NB4 (cell line): ENCODE data around the gene PAEP.

Experiments
- DNase-seq: peaks from one replicate; pipeline ENCODE4 v3.0.0; 2010; ENCODE audit warnings: low read depth
- H3K4me3 ChIP-seq: one replicate; pipeline ENCODE4 v1.5.1; 2011; ENCODE audit warnings: mild to moderate bottlenecking, low read depth, low read length, moderate library complexity
- MYC ChIP-seq: IDR thresholded peaks from 2 replicates; pipeline ENCODE4 v1.6.1; 2011; ENCODE audit warnings: low read depth, low read length
- POLR2A ChIP-seq: IDR thresholded peaks from 2 replicates; pipeline ENCODE4 v1.6.1; 2011; ENCODE audit warnings: mild to moderate bottlenecking; ENCODE audit not compliant: insufficient read length; ENCODE audit errors: extremely low read depth
- TF ChIP-seq, protein P1 (sequence below): IDR thresholded peaks from one replicate; pipeline ENCODE4 v1.5.1; 2012; ENCODE audit warnings: low read depth, low read length
- TF ChIP-seq, protein P2 (sequence below): IDR thresholded peaks from 2 replicates; pipeline ENCODE4 v1.6.1; 2011; ENCODE audit warnings: low read depth, low read length

Gene PAEP

DNA sequence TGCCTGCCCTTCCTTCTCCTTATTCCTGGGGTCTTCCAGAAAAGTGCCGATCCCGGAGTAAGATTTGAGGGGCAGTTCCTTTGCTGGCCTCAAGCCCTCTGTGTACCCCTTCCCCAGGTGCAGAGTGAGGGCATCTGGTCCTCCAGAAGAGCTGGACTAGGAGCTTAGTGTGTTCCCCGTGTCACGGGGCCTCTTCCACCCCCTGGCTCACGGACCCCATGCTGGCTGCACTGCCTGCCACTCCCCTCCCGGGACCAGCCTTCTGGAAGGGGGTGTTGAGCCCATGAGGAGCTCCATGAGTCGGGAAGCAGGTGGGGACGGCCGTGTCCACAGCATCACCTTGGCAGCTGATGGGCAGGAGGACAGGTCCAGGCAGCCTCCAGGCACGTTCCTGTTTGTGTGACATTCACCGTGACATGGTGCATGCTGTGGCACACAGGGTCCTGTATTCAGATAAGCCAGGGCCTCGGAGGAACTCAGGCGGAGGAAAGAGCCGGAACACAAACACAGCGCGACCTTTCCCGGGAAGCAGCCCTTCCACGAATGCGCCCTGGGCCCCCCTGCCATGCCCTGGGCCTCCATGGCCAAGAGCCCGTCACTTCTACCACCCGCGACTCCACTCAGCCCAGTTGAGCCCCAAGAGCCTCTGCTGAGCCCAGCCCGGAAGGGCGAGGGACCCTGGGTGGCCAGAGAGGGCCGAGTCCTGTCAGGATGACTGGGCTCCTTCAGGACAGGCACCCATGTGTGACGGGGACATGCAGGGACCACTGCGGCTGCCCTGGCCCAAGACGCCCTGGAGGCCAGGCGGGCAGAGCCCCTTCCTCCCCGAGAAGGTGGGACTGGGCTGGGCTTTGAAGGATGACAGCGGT, 46.2 kb upstream of the PAEP start:
- TF ChIP-seq MYC = no peak
- TF ChIP-seq POLR2A = no peak
- TF ChIP-seq, protein P1, sequence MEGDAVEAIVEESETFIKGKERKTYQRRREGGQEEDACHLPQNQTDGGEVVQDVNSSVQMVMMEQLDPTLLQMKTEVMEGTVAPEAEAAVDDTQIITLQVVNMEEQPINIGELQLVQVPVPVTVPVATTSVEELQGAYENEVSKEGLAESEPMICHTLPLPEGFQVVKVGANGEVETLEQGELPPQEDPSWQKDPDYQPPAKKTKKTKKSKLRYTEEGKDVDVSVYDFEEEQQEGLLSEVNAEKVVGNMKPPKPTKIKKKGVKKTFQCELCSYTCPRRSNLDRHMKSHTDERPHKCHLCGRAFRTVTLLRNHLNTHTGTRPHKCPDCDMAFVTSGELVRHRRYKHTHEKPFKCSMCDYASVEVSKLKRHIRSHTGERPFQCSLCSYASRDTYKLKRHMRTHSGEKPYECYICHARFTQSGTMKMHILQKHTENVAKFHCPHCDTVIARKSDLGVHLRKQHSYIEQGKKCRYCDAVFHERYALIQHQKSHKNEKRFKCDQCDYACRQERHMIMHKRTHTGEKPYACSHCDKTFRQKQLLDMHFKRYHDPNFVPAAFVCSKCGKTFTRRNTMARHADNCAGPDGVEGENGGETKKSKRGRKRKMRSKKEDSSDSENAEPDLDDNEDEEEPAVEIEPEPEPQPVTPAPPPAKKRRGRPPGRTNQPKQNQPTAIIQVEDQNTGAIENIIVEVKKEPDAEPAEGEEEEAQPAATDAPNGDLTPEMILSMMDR = no peak
- TF ChIP-seq, protein P2, sequence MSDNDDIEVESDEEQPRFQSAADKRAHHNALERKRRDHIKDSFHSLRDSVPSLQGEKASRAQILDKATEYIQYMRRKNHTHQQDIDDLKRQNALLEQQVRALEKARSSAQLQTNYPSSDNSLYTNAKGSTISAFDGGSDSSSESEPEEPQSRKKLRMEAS = no peak
- no peak for DNase-seq
- no peak overlapping the region for H3K4me3 ChIP-seq

DNA sequence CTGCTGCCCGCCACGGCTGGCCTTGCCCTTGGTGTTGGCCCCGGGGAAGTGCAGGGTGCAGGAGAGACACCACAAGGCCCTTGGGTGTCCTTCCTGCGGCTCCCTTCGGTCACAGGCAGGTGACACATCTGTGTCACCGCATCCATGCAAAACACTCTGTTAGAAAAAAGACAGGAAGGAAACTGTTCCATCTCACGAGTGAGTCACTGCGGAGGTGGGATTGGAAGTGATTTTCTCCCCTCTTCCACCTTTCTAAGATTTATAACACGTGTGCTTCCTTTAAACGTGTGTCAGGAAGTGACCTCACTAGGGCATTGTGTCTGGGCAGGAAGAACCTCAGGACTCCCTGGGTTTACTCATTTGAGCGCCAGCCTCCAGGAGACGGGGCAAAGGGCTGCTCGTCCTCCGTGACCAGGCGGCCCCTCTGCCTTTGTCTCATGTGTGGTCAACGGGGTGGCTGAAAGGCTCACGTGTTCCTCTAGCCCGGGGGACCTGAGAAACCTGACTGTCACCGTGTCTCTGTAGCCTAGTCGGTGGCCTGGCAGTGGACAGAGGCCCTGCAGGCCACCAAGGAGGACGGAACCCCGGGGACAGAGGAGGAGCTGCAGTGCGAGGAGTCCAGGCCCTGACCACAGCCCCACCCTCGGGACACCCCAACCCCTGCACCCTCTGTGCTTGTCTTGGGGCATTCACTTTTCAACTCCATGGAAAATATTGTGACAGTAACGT, 45.3 kb upstream of the PAEP start:
- TF ChIP-seq, protein P1 = no peak
- no peak for TF ChIP-seq MYC
- no peak for DNase-seq
- H3K4me3 ChIP-seq = no peak overlapping the region

DNA sequence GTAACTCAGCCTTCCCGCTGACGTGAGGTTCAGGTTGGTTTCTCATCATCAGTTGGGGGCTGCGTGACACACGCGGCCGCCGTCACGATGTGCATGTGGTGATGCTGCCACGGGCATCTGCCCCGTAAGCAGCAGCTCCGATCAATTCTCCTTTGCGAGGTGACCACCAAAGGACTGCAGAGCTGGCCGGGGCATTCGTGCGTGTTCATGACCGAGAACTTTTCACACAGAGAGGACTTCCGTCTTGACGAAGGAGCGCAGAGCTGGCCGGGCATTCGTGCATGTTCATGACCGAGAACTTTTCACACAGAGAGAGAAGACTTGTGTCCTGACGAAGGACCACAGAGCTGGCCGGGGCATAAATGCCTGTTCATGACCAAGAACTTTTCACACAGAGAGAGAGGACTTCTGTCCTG, 44.1 kb upstream of the PAEP start:
- no peak for DNase-seq
- TF ChIP-seq MYC = no peak
- no peak for TF ChIP-seq POLR2A
- TF ChIP-seq, protein P2 = no peak
- TF ChIP-seq, protein P1 = no peak
- no peak overlapping the region for H3K4me3 ChIP-seq

DNA sequence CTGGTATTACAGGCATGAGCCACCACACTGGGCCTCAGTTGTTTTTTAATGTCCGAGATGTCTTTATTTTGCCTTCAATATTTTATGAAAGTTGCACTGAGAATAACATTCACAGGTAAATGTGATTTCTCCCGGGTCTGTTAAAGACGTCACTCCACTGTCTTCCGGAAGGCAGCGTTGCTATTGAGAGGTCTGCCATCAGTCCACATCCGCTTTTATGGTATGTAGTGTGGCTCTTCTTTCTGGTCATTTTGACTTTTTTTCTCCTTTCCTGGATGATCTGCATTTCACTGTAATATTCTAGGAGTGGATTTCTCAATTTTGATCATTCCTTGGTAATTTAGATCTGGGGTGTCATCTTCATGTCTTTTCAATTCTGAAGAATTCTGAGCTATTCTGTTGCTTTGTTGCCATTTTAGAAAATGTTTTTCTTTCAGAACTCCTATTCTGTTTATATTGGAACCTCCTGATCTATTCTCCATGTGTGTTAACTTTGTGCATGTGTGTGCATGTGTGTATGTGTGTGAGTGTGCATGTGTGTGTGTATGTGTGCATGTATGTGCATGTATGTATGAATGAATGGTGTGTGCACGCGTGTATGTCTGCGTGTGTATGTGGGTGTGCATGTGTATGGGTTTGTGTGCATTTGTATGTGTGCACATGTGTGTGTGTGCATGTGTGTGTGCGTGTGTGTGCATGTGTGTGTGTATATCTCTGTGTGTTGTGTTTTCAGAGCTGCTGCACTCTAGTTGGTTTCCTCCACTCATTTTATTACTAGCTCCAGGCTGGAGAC, 42.2 kb upstream of the PAEP start:
- no peak overlapping the region for H3K4me3 ChIP-seq
- DNase-seq = no peak
- TF ChIP-seq POLR2A = no peak
- no peak for TF ChIP-seq MYC
- TF ChIP-seq, protein P1 = no peak
- TF ChIP-seq, protein P2 = no peak

DNA sequence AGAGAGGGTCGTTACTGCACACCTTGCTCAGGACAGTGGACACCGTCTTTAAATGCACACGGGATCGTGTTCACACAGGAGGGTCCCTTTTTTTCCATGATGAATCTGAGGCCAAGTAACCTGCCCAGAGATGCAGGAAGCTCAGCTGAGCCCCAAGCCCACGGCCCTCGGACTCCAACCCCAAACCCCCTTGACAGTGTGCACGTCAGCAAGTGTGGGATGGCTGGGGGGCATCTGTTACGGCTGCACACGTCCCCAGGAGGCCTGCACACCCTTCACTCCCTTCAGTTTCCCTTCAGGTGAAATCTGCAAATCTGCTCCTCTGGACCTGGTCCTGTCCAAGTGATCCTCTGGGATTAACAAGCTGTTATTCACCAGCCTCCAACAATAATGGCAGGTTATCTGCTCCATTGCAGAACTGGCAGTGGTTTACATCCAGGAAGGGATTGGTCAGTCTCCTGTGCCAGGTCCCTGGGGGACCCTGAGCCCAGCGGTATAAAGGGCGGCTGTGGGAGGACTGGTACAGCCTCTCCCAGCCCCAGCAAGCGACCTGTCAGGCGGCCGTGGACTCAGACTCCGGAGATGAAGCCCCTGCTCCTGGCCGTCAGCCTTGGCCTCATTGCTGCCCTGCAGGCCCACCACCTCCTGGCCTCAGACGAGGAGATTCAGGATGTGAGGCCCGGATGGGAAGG, 40.5 kb upstream of the PAEP start, which contains the start of gene LCN1:
LCN1 (plus strand) TSS at position 525 of the 692 bp plus-strand sequence; CDS start at position 583, 58 bp downstream.
- TF ChIP-seq, protein P1 = no peak
- no peak for TF ChIP-seq POLR2A
- no peak for TF ChIP-seq MYC
- TF ChIP-seq, protein P2 = no peak
- no peak within 1 kb of the TSS for H3K4me3 ChIP-seq
- no peak for DNase-seq
